ENCODE results near the gene MRPL53.
"Not testable (repeated sequence)": the region's sequence is repeated elsewhere in the genome, so short reads cannot be mapped to it uniquely, and the experiment has no call there.

The MRPL53 gene

DNA sequence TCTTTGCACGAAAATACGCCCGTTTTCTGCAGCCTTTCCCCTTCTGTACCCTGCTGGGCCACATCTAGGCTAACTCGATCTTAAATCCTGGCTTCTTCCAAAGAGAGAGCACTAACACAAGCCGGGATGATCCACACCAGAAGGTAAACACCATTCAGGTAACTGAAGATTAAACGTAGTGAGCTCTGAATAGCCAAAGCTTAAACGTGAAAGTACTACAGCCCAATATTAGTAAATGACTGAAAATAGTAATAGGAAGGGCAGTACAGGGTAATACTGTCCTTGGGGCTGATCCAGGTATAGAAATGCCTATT lies 422 bp upstream of the MRPL53 start:
- H3K27ac Mint-ChIP-seq, result peak overlapping the region; percentile 100
- peak overlapping the region; percentile 96 for H3K4me3 Mint-ChIP-seq
- H3K36me3 Mint-ChIP-seq (ENCODE audit: low read depth), result peaks cover 32% of the 10 kb centered on the region
- H3K4me1 Mint-ChIP-seq, result peaks cover 31% of the 10 kb centered on the region
- no peaks in the 10 kb centered on the region for H3K9me3 Mint-ChIP-seq
- no peak for DNase-seq
- H3K27me3 Mint-ChIP-seq (ENCODE audit: low read depth, poor library complexity), result peaks cover 7% of the 10 kb centered on the region
- TF ChIP-seq, protein P1, sequence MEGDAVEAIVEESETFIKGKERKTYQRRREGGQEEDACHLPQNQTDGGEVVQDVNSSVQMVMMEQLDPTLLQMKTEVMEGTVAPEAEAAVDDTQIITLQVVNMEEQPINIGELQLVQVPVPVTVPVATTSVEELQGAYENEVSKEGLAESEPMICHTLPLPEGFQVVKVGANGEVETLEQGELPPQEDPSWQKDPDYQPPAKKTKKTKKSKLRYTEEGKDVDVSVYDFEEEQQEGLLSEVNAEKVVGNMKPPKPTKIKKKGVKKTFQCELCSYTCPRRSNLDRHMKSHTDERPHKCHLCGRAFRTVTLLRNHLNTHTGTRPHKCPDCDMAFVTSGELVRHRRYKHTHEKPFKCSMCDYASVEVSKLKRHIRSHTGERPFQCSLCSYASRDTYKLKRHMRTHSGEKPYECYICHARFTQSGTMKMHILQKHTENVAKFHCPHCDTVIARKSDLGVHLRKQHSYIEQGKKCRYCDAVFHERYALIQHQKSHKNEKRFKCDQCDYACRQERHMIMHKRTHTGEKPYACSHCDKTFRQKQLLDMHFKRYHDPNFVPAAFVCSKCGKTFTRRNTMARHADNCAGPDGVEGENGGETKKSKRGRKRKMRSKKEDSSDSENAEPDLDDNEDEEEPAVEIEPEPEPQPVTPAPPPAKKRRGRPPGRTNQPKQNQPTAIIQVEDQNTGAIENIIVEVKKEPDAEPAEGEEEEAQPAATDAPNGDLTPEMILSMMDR (IDR thresholded peaks at IDR 0.05), result no peak

DNA sequence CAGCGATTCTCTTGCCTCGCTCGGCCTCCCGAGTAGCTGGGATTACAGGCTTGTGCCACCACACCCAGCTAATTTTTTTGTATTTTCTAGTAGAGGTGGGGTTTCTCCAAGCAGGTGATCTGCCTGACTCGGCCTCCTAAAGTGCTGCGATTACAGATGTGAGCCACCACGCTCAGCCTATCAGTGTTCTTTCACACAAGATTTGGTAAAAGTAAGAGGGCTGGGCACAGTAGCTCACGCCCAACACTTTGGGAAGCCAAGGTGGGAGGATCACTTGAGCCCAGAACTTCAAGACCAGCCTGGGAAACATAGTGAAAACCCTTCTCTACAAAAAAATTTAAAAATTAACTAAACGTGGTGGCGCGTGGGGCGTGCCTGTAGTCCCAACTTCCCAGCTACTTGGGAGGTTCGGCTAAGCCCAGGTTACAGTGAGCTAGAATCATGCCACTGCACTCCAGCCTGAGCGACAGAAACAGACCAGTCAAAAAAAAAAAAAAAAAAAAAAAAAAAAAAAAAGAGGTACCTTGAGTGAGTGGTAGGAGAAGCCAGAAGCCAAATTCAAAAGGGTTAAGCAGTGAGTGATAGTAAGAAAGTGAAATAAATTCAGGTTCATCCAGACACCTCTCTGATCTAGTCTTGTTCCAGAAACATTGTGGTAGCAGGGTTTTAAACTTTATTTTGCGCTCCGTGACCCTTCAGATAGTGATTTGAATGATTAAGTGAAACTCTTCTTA lies 981 bp downstream of the MRPL53 start:
- TF ChIP-seq, protein P1 (IDR thresholded peaks at IDR 0.05), result no peak
- peak overlapping the region; percentile 100 for H3K27ac Mint-ChIP-seq
- H3K4me3 Mint-ChIP-seq, result peak overlapping the region; percentile 96
- peaks cover 5% of the 10 kb centered on the region for H3K27me3 Mint-ChIP-seq (ENCODE audit: low read depth, poor library complexity)
- DNase-seq, result no peak
- no peaks in the 10 kb centered on the region for H3K9me3 Mint-ChIP-seq
- peaks cover 31% of the 10 kb centered on the region for H3K4me1 Mint-ChIP-seq
- peaks cover 28% of the 10 kb centered on the region for H3K36me3 Mint-ChIP-seq (ENCODE audit: low read depth)

- H3K4me3 Mint-ChIP-seq, result peak overlapping the region; percentile 78
- not testable (repeated sequence) for DNase-seq; H3K27me3 Mint-ChIP-seq (ENCODE audit: low read depth, poor library complexity); H3K9me3 Mint-ChIP-seq
- peaks cover 36% of the 10 kb centered on the region for H3K4me1 Mint-ChIP-seq
- peaks cover 25% of the 10 kb centered on the region for H3K36me3 Mint-ChIP-seq (ENCODE audit: low read depth)
- peak overlapping the region; percentile 55 for H3K27ac Mint-ChIP-seq
Measured at GRCh38 chr2:74470742-74471141, 1.7 kb downstream of the MRPL53 start.

DNA sequence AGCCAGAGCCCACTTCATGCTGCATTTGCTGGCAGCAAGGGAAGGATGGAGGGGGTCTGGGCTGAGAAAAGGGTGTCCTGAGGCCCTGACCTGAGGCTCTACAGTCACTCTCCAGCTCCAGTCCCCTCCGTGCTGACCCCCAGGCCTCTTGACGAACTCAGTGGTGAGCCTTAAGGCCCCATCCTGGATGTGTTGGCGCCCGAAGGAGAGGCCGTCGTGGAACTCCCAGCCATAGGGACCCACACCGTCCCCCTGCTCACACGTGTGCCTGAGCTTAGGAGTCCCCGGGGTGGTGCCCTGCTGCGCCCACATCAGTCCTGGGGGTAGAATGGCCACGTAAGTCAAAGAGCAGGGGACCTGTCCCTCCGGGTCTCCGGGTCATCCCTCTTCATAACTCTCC lies 8.1 kb downstream of the MRPL53 start:
- TF ChIP-seq, protein P1 (IDR thresholded peaks at IDR 0.05), result no peak
- Mint-ChIP-seq H3K36me3 (ENCODE audit: low read depth) (peaks cover 16% of the 10 kb centered on the region), H3K27me3 (ENCODE audit: low read depth, poor library complexity) (no peaks in the 10 kb centered on the region), H3K9me3 (no peaks in the 10 kb centered on the region), H3K27ac (no peak overlapping the region), H3K4me1 (peaks cover 37% of the 10 kb centered on the region), H3K4me3 (peak overlapping the region; percentile 97)
- DNase-seq, result no peak

DNA sequence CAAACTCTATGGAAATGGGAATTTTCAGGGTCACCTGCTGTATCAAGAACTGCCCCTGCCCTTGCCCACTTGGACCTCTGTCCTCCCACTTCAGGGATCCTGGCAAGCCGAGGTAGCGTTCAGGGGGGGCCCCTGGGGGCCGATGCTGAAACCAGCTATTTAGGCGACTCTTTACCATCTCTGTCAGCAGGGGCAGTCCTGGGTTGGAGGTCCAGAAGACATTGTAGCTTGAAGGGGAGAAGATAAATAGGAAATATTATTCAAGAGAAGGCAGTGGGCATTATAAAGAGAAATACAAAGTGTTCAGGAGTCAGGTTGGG lies 9.7 kb downstream of the MRPL53 start:
- Mint-ChIP-seq H3K27ac (no peak overlapping the region), H3K9me3 (no peaks in the 10 kb centered on the region), H3K4me3 (peak overlapping the region; percentile 75), H3K27me3 (ENCODE audit: low read depth, poor library complexity) (no peaks in the 10 kb centered on the region), H3K4me1 (peaks cover 45% of the 10 kb centered on the region), H3K36me3 (ENCODE audit: low read depth) (peaks cover 16% of the 10 kb centered on the region)
- TF ChIP-seq, protein P1 (IDR thresholded peaks at IDR 0.05), result no peak
- DNase-seq, result no peak

DNA sequence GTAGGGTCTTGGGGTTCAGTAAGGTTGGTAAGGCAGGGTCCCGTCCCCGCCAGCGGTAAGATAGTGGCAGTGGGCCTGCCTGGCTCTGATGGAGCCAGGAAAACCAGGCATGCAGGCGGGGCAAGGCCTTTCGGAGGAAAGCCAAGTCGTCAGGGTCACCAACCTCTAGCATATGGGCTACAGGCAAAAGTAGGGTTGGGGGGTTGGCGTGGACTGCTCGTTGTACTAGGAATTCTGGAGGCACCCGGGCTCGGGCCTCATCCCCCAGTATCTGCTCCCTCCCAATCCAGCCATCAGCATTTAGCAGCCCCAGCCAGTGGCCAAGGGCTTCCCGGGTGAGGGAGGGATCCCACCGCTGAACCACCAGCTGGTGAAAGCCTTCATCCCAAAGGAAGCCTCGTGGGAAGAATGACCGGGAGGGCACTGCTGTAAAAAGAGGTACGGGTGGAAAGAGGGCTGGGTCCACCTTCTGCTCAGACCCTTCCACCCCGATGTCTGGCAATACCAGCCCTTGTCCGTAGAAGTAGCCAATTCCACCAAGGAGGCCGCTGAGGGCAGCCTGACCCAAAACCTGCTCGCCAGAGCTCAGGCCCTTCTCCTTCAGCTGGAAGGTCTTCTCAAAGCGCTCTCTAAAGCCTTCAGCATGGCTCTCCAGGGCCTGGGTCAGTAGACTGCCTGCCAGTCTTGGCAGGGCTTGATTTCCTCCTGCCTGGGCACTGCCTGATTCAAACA lies 10.3 kb downstream of the MRPL53 start:
- peaks cover 16% of the 10 kb centered on the region for H3K36me3 Mint-ChIP-seq (ENCODE audit: low read depth)
- no peaks in the 10 kb centered on the region for H3K27me3 Mint-ChIP-seq (ENCODE audit: low read depth, poor library complexity)
- H3K9me3 Mint-ChIP-seq, result no peaks in the 10 kb centered on the region
- H3K4me3 Mint-ChIP-seq, result no peak overlapping the region
- DNase-seq, result no peak
- TF ChIP-seq, protein P1 (IDR thresholded peaks at IDR 0.05), result no peak
- peaks cover 47% of the 10 kb centered on the region for H3K4me1 Mint-ChIP-seq
- no peak overlapping the region for H3K27ac Mint-ChIP-seq

Measured in nephron progenitor cell (in vitro differentiated cells).